HepG2 (cell line): ENCODE measurements around the gene KITLG. TPM values are rescaled to one million over a fixed set of nuclear protein-coding genes. Genes with fewer than 3 reads are reported as not detected.

ENCODE experiments used
- AGO2 ChIP-seq: fragments of 200-400 bp; formaldehyde crosslinking; optimal IDR thresholded peaks from 2 replicates; pipeline ENCODE3; 2017; ENCODE audit warnings: mild to moderate bottlenecking, low read depth, low read length, moderate library complexity
- CTCF ChIP-seq: sonication (generic); formaldehyde crosslinking; IDR thresholded peaks from 2 replicates; pipeline ENCODE4 v1.5.0; 2020; ENCODE audit warnings: mild to moderate bottlenecking, missing genetic modification reagents, moderate library complexity
- KDM1A ChIP-seq: IDR thresholded peaks from 2 replicates; pipeline ENCODE4 v1.6.1; 2016; ENCODE audit warnings: missing compliant biosample characterization
- LCORL ChIP-seq, 2 experiments: fragments of 450-650 bp in 1 of 2; sonication (generic) in 1 of 2; formaldehyde crosslinking in 1 of 2; IDR thresholded peaks; 2 replicates each; pipeline versions ENCODE4 v1.5.0 to v1.6.1; 2017 to 2020; ENCODE audit warnings: antibody characterized with exemption in 1 of 2, missing genetic modification reagents in 1 of 2
- NFYC ChIP-seq: IDR thresholded peaks from 2 replicates; pipeline ENCODE4 v1.6.1; 2016; ENCODE audit warnings: missing genetic modification reagents, missing compliant biosample characterization
- PRMT3 ChIP-seq: sonication (generic); formaldehyde crosslinking; IDR thresholded peaks from 2 replicates; pipeline ENCODE4 v1.8.1; 2022; ENCODE audit warnings: low read depth, mild to moderate bottlenecking, moderate library complexity, missing genetic modification reagents, borderline replicate concordance
- RBFOX2 ChIP-seq: fragments of 200-400 bp; formaldehyde crosslinking; IDR thresholded peaks from 2 replicates; pipeline ENCODE4 v1.6.1; 2017; ENCODE audit warnings: low read depth, mild to moderate bottlenecking, low read length
- REST ChIP-seq, 2 experiments: IDR thresholded peaks; 2 replicates each; pipeline ENCODE4 v1.6.1; 2011 to 2012; ENCODE audit warnings: low read length in 2 of 2, borderline replicate concordance in 1 of 2, low read depth in 1 of 2, mild to moderate bottlenecking in 1 of 2, moderate library complexity in 1 of 2
- RNF219 ChIP-seq: sonication (generic); formaldehyde crosslinking; IDR thresholded peaks from 2 replicates; pipeline ENCODE4 v1.5.0; 2020; ENCODE audit warnings: mild to moderate bottlenecking, missing genetic modification reagents
- RORA ChIP-seq: sonication (generic); formaldehyde crosslinking; IDR thresholded peaks from 2 replicates; pipeline ENCODE4 v1.5.0; 2020; ENCODE audit warnings: mild to moderate bottlenecking, missing genetic modification reagents, moderate library complexity
- ZBTB46 ChIP-seq: sonication (generic); formaldehyde crosslinking; IDR thresholded peaks from 2 replicates; pipeline ENCODE4 v1.4.0; 2020; ENCODE audit warnings: mild to moderate bottlenecking, missing genetic modification reagents, borderline replicate concordance
- ZFP36 ChIP-seq: fragments of 150-350 bp; IDR thresholded peaks from 2 replicates; pipeline ENCODE4 v1.6.1; 2018; ENCODE audit warnings: borderline replicate concordance, low read length, low read depth; ENCODE audit not compliant: partially characterized antibody
- ZFX ChIP-seq: sonication (generic); formaldehyde crosslinking; IDR thresholded peaks from 2 replicates; pipeline ENCODE4 v1.4.0; 2020; ENCODE audit warnings: mild to moderate bottlenecking, low read depth, missing genetic modification reagents, moderate library complexity
- ZNF30 ChIP-seq: sonication (generic); formaldehyde crosslinking; IDR thresholded peaks from 2 replicates; pipeline ENCODE4 v1.5.0; 2020; ENCODE audit warnings: mild to moderate bottlenecking, missing genetic modification reagents
- ZNF354B ChIP-seq: sonication (generic); formaldehyde crosslinking; IDR thresholded peaks from 2 replicates; pipeline ENCODE4 v1.8.0; 2022; ENCODE audit warnings: mild to moderate bottlenecking, missing genetic modification reagents
- ZNF567 ChIP-seq: sonication (generic); formaldehyde crosslinking; IDR thresholded peaks from 2 replicates; pipeline ENCODE4 v1.8.1; 2023; ENCODE audit warnings: mild to moderate bottlenecking, missing genetic modification reagents, borderline replicate concordance
- ZNF569 ChIP-seq: sonication (generic); formaldehyde crosslinking; IDR thresholded peaks from 2 replicates; pipeline ENCODE4 v1.5.0; 2020; ENCODE audit warnings: mild to moderate bottlenecking, missing genetic modification reagents, moderate library complexity, borderline replicate concordance
- ZNF605 ChIP-seq: sonication (generic); formaldehyde crosslinking; IDR thresholded peaks from 2 replicates; pipeline ENCODE4 v1.8.0; 2022; ENCODE audit warnings: mild to moderate bottlenecking, missing genetic modification reagents
- polyA plus RNA-seq, 8 experiments: library from polyadenylated mRNA; depleted of rRNA in 3 of 8; stranded (reverse) in 7 of 8; unstranded in 1 of 8; fragments of >200 nt; fragmentation: Illumina TruSeq in 4 of 8; extraction: Trizol in 4 of 8; gene quantifications; 2 replicates each; pipeline versions ENCODE4 v1.2.1 to v1.2.3, GENCODE V29; 2011 to 2016; ENCODE audit warnings: low read depth in 4 of 8, missing spikeins in 1 of 8, mixed read lengths in 1 of 8; ENCODE audit not compliant: insufficient read depth in 1 of 8
- total RNA-seq, 5 experiments: library from RNA; depleted of rRNA; stranded (reverse); fragments of >200 nt; fragmentation: Illumina TruSeq; extraction: Trizol; gene quantifications; 2 replicates each; pipeline ENCODE4 v1.2.3, GENCODE V29; 2016; ENCODE audit warnings: low read depth in 1 of 5

Gene KITLG
- total and polyA plus RNA-seq, 2 of the 13 experiments (the other 11 are each of a cell fraction or from before 2014, with no cell fraction given) = 0.66 to 4.3 TPM

GRCh38 chr12:88580051-88580871, at the start of gene KITLG (continued):
- TF ChIP-seq CTCF (peak; percentile 59), LCORL (IDR thresholded peaks at IDR 0.05) (no peak), LCORL (CRISPR knock-in tag; IDR thresholded peaks at IDR 0.05) (peak; percentile 59), REST (IDR thresholded peaks at IDR 0.05; ENCODE audit: borderline replicate concordance in 1 of 2, low read depth in 1 of 2, low read length in 2 of 2) (no peak), NFYC (CRISPR knock-in tag) (no peak), RBFOX2 (peak; percentile 82), RORA (no peak), ZNF354B (CRISPR knock-in tag) (no peak), ZNF605 (peak; percentile 55; the same call in 1 of the 2 replicates), ZFP36 (no peak), ZFX (CRISPR knock-in tag) (peak; percentile 21; the same call in 1 of the 2 replicates), AGO2 (peak; percentile 77), ZNF569 (CRISPR knock-in tag) (no peak), KDM1A (no peak), RNF219 (no peak), ZNF30 (CRISPR knock-in tag) (no peak), ZBTB46 (no peak), PRMT3 (peak; percentile 78; the same call in 1 of the 2 replicates), ZNF567 (0 out of 2 replicates have a peak, but pooled peaks have one; percentile 19)
